ENCODE results near the gene MAP1S.

DNA sequence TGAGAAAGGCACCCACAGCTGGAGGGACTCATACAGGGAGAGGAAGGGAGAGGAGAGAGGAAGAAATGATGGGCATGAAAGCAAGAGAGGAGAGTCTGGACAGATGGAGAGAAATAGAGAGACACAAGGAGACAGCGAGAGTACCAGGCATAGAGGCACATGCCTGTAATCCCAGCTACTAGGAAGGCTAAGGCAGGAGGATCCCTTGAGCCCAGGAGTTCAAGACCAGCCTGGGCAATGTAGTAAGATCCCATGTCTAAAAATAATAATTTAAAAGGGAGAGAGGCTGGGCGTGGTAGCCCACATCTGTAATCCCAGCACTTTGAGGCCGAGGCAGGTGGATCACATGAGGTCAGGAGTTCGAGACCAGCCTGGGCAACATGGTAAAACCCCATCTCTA, 40.4 kb upstream of the MAP1S start:
- TF ChIP-seq, protein P1, sequence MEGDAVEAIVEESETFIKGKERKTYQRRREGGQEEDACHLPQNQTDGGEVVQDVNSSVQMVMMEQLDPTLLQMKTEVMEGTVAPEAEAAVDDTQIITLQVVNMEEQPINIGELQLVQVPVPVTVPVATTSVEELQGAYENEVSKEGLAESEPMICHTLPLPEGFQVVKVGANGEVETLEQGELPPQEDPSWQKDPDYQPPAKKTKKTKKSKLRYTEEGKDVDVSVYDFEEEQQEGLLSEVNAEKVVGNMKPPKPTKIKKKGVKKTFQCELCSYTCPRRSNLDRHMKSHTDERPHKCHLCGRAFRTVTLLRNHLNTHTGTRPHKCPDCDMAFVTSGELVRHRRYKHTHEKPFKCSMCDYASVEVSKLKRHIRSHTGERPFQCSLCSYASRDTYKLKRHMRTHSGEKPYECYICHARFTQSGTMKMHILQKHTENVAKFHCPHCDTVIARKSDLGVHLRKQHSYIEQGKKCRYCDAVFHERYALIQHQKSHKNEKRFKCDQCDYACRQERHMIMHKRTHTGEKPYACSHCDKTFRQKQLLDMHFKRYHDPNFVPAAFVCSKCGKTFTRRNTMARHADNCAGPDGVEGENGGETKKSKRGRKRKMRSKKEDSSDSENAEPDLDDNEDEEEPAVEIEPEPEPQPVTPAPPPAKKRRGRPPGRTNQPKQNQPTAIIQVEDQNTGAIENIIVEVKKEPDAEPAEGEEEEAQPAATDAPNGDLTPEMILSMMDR (IDR thresholded peaks at IDR 0.05) = no peak
- TF ChIP-seq POLR2A (IDR thresholded peaks at IDR 0.05) = no peak

Measured in right lobe of liver (tissue), 4 donors.